GM18526 (cell line): ENCODE measurements around the gene TUBB4A.
A peak's percentile ranks its signal among the peaks of the same experiment; 100 is the strongest.

Source experiments
- POLR2A ChIP-seq: IDR thresholded peaks from 3 replicates; pipeline ENCODE4 v1.6.1; 2011; ENCODE audit not compliant: insufficient read length; ENCODE audit errors: extremely low read depth

TUBB4A gene

DNA sequence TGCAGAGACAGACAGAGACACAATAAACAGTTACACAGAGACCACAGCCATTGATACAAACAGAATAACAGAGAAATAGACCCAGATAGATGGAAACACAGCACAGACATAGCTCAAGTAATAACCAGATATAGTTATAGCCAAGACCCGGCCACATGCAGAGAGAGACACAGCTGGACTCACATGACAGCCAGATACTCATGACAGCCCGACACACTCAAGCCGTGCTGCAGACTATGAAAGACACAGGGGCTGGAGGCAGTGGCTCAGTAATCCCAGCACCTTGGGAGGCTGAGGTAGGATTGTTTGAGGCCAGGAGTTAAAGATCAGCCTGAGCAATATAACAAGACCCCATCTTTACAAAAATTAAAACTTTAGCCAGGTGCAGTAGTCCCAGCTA, 18.9 kb downstream of the TUBB4A start:
- no peak for TF ChIP-seq POLR2A

DNA sequence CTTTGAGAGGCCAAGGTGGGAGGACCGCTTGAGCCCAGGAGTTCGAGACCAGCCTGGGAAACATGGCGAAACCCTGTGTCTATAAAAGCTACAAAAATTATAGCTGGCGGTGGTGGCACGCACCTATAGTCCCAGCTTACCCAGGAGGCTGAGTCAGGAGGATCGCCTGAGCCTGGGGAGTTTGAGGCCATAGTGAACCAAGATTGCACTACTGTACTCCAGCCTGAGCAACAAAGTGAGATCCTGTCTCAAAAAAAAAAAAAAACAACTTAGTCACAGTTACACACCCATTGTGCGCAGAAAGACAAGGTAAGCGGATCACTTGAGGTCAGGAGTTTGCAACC, 19.8 kb downstream of the TUBB4A start:
- TF ChIP-seq POLR2A = no peak

DNA sequence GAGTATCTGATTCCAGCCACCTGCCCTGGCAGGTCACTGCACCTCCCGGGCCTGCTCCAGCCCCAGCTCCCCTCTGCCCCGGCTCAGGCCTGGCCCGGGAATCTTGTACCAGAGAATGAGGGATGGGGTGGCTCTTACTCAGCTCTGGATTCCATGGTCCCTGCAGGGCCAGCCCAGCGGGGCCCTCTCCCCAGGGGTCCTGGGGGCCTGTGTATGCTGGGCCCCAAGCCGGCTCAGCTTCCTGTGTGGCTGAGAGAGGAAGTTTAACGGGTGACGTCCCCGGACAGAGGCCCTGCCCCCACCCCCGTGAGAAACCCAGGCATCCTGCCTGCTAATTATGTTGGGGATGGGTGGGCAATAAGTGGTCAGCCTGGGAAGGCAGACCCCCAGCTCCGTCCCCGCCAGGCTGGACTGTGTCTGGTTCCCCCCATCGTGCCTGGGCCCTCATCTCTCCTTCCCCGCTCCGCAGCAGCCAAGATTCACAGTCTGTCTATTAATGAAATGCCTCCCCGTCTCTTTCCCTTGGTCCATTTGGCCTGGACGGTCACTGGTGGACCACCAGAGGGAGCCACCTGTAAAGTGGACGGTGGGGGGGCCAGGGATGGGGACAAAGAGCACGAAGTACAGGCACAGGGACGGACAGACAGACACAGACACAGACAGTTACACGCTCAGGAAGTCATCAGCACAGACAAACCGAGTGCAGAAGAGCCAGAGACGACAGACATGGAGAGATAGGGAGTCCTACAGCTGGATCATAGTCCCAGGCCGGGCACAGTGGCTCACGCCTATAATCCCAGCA, 20.4 kb downstream of the TUBB4A start, which contains the start of gene DENND1C:
Gene DENND1C, minus strand, starts transcription at position 247 of the 802 bp plus-strand sequence. Its CDS starts 92 bp downstream, at position 155.
- TF ChIP-seq POLR2A = peak; percentile 75

DNA sequence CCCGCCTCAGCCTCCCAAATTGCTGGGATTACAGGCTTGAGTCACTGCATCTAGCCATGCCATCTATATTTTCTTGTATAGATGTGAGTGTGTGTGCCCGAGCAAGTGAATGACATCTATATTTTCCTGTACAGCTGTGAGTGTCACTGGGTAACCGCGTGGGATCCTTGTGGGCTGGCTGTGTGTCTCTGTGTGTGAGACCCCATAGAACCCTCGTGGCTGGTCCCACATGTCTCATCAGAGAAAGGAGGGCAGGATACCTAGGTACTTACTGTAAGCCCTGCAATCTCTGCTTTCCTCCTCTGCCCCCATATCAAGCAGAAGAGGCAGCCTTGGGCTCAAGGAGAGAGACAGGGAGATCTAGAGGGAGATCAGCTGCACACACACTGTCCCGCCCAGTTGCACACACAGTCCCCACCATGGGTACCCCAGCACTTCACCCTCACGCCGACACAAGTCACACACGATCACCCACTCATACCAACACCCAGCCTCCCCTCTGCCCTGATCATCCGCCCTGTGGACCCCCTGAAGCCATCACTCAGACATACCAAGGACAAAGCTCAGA, 21.2 kb downstream of the TUBB4A start:
- TF ChIP-seq POLR2A = no peak

DNA sequence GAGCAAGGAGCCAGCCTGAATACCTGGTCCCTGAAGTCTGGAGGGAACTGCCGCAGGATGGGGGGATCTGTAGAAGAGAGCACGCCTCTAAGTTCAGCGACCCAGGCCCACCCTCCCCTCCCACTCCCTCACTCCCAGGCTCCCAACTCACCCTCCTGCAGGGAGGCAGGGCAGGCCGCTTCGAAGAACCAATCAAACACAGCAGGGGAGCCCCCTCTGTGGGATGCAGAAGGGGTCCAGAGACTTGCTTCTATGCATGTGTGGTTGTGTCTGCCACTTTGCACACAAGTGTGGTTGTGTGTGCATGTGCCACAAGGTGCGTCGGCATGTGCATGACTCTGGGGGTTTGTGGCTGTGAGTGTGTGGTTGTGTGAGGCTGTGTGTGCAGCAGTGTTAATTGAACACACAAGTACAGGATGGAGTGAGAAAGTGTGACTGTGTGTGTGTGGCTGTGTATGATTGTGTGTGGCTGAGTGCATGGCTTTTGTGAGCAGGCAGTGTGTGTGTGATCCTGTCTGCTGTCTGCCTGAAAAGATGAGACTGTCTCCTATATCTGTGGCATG, 22.2 kb downstream of the TUBB4A start:
- no peak for TF ChIP-seq POLR2A

DNA sequence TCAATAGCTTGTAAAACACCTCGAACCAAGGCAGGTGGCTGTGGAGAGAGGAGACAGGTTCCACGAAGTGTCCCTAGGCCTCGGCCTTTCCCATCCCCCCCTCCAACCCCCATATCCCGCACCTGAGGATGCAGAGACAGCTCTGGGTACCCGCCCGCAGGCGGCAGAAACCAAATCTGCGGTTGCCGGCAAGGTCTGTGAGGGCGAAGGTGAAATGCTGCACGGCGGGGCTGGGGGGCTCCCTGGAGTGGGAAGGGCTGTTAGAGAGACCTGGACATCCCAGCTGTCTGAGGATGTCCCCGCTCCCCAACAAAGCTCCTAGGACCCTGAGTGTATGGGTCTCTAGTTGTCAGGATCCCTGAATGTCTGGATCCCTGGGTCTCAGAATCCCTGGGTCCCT, 23.3 kb downstream of the TUBB4A start:
- TF ChIP-seq POLR2A = no peak

DNA sequence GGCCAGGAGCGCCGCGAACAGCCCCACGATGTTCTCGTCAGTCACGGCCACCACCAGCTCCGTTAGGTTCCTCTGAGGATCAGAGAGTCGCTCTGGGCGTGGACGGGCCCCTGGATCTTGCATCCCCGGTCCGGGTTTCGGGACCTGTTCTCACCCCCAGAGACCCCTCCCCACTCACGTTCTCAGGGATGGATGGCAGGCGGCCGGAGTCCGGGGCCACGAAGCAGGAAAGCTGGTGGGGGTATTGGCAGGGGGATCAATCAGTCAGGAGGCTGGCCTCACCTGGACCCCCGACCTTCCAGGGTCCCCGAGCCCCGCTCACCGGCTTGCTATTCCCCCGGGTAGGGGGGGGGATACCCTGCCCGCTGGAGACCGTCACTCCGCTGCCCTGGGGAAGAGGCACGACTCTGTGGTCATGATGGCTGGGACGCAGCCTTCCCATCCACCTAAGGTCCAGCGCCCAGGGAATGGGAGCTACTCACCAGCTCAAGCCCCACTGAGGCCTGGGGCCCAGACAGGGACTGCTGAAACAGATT, 25.1 kb downstream of the TUBB4A start:
- no peak for TF ChIP-seq POLR2A

DNA sequence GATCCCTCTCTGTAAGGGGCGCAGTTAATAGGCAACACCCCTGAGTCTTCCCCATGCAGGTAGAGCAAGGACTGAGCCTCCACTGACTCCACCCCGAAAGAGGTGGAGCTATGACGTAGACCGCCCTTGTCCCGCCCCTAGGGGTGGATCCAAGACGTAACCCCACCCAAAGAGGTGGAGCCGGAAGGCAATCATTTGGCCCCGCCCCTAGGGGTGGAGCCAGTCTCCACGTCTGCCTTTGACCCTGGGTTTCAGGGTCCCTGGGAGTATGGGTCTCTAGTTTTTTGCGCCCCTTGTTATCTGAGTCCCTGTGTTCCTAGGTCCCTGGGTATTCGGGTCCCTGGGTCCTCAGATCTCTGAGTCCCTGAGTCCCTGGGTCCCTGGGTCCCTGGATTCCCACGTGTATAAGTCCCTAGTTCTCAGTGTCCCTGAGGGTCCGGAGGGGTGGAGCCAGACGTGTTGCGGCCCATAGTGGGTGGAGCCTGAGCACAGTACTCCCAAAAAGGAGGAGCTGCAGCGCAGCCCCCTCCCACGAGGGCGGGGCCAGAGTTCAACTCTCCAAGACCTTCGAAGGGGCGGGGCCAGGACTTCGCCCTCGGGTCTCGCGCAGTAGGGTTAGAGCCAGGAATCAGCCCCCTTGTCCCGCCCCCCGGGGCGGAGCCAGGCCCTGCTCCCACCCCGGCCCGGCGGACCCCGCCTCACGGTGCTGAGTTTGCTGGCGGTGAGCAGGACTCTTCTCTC, 25.8 kb downstream of the TUBB4A start:
- TF ChIP-seq POLR2A = no peak

DNA sequence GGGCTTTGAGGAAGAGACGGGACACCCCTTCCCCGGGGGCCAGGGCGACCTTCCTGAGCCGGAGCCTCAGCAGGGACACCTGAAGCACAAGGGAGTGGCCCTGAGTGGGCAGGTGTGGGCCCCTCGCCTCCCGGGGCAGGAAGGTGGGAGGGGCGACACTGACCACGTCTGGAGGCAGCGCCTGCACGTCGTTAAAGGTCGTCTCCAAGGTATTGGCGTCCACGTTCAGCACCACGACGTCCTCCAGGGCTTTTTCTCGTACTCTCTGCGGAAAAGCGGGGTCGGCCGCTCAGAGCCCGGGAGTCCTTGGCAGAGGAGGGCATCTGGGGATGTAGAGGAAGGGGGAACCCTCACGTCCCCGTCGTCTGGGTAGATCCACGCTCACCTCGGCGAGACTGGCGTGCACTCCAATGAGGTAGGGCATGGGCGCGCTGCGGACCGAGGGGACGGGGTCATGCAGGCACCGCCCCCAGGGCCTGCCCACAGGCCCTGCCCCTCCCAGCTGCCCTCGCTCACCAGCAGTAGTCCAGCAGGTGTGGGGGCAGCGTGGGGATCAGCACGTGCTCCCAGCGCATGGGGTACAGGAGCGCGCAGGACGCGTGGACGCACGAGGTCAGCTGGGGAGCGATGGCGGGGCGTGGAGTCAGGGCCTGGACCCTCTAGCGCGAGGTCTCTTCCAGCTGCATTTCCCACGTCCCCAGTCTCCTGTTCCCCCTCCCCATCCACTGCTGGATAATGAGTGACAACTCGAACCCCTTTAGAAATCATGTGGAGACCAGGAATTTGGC, 26.6 kb downstream of the TUBB4A start:
- no peak for TF ChIP-seq POLR2A

DNA sequence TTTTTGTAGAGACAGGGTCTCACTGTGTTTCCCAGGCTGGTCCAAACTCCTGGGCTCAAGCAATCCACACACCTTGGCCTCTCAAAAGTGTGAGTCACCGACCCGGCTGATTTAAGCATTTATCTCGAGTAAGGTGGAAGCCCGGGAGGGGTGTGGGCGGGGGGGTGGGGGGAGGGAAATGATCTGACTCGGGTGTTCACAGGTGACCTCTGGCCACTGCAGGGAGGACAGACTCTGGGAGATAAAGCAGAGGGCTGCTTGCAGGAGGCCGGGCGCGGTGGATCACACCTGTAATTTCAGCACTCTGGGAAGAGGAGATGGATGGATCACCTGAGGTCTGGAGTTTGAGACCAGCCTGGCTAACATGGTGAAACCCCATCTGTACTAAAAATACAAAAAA, 28.5 kb downstream of the TUBB4A start:
- no peak for TF ChIP-seq POLR2A

DNA sequence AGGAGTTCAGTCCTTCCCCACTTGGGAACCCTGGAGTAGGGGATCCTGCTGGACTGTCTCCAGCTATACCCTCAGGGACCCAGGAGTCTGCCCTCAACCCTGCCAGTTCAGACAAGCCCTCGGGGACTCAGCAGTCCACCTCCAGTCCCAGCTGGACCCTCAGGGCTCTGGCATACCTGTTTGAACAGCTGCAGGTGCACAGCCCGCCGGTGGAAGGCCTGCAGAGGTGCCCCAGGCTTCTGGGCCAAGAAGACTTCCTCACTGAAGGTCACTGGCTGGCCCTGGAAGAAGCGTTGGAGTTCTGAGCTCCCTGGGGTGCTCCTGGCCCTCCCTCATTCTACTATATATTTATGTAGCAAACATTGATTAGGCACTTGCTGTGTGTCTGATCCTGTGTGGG, 29.4 kb downstream of the TUBB4A start:
- TF ChIP-seq POLR2A = no peak

DNA sequence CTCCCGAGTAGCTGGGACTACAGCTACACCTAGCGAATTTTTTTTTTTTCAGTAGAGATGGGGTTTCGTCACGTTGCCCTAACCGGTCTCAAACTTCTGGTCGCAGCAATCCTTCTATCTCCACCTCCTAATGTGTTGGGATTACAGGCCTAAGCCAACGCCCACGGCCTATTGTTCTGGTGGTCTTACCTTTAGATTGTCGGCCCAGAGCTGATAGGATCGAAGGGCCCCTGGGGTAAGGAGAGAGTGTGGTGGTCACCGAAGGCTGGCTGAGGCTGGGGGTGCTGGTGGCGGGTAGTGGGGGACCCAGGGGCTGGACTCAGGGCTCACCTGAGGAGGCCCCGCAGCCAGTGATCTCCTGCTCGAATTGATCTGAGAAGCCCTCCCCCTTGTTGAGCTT, 31.0 kb downstream of the TUBB4A start:
- TF ChIP-seq POLR2A = no peak

DNA sequence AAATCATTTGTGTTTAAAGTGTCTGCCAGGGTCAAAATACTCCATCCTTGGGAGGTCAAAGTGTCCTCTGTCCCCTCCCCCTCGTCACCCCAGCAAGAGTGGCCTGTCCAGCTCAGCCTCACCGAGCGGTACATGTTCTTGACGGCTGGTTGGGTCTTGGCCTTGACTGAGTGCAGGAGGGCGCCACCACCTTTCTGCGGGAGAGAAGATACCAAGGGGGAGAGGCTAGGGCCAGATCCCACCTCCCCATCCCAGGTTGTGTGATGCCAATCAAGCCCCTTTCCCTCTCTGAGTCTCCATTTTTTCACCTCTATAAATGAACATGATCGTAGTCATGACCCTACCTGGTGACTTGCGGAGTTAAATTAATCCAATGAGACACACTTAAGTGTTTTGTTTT, 31.9 kb downstream of the TUBB4A start:
- no peak for TF ChIP-seq POLR2A

DNA sequence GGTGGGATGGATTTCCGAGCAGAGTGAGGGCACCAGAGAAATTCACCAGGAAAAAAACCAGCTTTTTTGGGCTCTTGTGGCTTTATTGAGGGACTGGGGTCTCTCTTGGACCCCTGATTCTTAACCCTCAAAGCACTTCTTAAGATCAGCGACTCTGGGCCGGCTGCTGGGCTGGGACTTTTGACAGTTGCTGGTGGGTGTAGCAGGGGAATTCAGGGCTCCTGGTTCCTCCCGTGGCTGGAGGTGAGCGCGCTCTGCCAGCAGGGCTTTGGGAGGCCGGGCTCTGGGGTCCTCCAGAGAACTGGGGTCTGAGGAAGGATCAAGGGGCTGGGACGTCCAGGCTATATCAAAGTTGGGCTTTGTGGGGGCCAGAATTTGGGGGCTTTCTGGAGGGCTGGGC, 34.7 kb downstream of the TUBB4A start:
- TF ChIP-seq POLR2A = no peak
